GM15510 (cell line): ENCODE measurements around the gene IGFL1.

ENCODE experiments used
- POLR2A ChIP-seq: IDR thresholded peaks from 3 replicates; pipeline ENCODE4 v1.6.1; 2011; ENCODE audit warnings: borderline replicate concordance; ENCODE audit not compliant: insufficient read length; ENCODE audit errors: extremely low read depth

Gene IGFL1

GRCh38 chr19:46229442-46229841 is at the start of gene IGFL1:
Gene IGFL1, plus strand, starts transcription at chr19:46229742. Its CDS starts 33 bp downstream, at chr19:46229775.
- no peak for TF ChIP-seq POLR2A

DNA sequence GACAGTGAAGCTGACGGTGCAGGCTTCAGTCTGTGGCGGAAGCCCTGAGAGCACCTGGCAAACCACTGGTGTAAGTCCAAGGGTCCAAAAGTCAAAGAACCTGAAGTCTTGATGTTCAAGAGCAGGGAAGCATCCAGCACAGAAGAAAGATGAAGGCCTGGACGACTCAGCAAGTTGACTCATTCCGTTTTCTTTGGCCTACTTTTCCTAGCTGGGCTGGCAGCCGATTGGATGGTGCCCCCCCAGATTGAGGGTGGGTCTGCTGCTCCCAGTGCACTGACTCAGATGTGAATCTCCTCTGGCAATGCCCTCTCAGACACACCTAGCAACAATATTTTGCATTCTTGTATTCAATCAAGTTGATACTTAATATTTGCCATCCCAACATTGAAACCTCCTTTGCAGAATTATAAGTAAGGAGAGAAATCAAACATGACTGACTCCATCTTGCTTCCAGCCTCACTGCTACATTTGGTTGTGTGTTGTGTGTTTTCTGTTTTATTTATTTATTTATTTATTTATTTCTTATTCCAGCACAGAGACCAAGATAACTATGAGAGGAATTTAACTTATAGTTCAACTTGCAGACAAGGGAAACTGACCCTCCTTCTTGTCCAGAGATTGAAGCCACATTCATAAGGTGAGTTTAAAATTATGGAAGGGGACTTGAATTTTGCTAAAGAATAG is 48.7 kb upstream of the IGFL1 start:
- TF ChIP-seq POLR2A = no peak

GRCh38 chr19:46181388-46181779 is 48.2 kb upstream of the IGFL1 start:
- no peak for TF ChIP-seq POLR2A

DNA sequence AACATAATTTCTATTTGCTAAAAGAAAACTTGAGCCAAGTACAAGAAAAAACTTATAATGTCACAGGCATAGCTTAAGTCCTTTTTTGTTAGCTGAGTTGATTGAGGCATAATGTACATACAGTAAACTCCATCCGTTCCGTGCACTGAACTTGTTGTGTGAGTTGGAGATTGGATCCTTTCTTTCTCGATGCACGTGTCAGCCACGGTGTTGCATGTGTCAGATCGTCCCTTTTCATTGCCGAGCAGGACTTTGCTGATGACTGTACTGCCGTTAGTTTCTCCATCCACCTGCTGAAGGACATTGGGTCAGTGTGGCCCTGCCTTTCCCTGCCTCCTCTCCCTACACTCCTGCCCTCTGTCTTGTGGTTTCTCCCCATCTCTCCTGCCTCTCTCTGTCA is 47.1 kb upstream of the IGFL1 start:
- TF ChIP-seq POLR2A = no peak

- TF ChIP-seq POLR2A = no peak
These were observed 43.3 kb upstream of the IGFL1 start for GRCh38 chr19:46186101-46186716.

DNA sequence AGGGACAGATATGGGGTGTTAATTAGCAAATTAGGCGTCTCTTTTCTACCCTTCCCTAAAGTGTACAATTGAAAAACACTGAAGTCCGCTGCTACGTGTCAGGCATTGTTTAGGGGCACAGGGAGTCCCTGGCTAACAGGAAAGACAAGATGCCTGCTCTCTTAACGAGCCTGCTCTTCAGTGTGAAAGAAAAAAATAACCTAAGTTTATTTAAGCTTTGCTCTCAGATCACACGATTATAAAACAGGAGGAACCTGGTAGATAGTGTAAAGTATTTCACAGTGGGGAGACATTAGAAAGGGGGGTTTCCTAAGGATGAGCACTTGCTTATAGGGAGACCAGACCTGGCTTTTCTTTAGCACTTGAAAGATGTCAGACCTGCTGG is 42.8 kb upstream of the IGFL1 start:
- no peak for TF ChIP-seq POLR2A

- TF ChIP-seq POLR2A = no peak
These were observed 39.3 kb upstream of the IGFL1 start for GRCh38 chr19:46189971-46190888.

DNA sequence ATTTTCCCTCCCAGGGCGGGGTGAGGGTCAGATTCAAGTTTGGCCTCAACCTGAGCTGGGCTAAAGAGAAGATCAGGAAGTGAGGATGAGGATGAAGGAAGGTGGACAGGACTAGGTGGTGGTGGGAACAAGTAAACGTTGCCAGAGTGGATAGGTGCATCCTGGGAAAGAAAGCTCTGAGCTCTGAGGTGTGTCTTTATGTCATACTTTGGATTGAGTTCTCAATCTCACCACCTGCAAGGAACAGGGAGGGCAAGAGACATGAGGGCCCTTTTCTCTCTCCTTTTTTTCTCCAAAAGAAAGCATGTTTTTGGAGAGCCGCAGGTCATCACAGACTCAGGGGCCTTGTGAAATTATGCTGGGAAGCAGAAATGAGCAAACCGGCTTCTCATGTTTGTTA is 38.2 kb upstream of the IGFL1 start:
- TF ChIP-seq POLR2A = no peak

DNA sequence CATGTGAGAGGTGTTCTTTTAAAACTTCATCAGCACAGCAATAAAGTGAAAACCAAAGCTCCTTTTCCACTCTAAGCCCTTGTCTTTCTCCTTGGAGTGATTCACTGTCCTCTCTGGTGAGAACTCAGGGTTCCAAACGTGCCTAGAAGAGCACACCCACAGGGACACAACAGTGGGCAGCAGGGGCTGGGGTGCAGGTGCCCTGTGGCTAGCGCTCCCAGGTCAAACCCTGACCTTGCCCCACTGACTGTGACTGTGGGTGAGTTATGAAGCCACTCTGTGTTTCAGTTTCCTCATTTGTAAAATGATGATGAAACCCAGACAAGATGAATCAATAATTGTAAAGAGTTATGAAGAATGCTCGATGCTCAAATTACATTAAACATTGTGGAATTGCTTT is 37.6 kb upstream of the IGFL1 start:
- TF ChIP-seq POLR2A = no peak

GRCh38 chr19:46192992-46193650 is 36.4 kb upstream of the IGFL1 start:
- no peak for TF ChIP-seq POLR2A

- TF ChIP-seq POLR2A = no peak
These were observed 35.9 kb upstream of the IGFL1 start for GRCh38 chr19:46193678-46194077.

- no peak for TF ChIP-seq POLR2A
These were observed 34.4 kb upstream of the IGFL1 start for GRCh38 chr19:46195104-46195503.

GRCh38 chr19:46196410-46197124 is 33.0 kb upstream of the IGFL1 start:
- TF ChIP-seq POLR2A = no peak
